Measurements from ENCODE around the gene FNDC3A.

DNA sequence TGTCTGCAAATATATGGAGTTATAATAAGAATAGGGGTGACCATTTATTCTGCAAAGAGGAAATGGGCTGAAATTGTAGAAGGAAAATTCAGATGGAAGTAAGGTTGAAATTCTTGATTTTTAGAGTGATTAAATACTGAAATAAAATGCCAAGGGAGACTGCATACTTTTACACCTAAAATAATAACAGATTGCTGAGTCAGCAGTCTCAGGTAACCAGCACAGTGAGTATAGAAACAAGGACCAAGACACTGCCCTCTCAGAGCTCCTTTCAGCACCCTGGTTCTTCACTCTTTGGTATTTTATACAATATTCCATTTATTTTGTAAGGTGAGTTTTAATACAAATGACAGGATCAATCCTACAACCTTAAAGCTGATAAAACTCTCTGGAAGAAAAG is 195.6 kb downstream of the FNDC3A start:
- TF ChIP-seq, protein P1, sequence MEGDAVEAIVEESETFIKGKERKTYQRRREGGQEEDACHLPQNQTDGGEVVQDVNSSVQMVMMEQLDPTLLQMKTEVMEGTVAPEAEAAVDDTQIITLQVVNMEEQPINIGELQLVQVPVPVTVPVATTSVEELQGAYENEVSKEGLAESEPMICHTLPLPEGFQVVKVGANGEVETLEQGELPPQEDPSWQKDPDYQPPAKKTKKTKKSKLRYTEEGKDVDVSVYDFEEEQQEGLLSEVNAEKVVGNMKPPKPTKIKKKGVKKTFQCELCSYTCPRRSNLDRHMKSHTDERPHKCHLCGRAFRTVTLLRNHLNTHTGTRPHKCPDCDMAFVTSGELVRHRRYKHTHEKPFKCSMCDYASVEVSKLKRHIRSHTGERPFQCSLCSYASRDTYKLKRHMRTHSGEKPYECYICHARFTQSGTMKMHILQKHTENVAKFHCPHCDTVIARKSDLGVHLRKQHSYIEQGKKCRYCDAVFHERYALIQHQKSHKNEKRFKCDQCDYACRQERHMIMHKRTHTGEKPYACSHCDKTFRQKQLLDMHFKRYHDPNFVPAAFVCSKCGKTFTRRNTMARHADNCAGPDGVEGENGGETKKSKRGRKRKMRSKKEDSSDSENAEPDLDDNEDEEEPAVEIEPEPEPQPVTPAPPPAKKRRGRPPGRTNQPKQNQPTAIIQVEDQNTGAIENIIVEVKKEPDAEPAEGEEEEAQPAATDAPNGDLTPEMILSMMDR (IDR thresholded peaks at IDR 0.05; ENCODE audit: low read depth, low read length): no peak
- TF ChIP-seq POLR2A (IDR thresholded peaks at IDR 0.05; ENCODE audit: extremely low read depth, insufficient read length): no peak
- TF ChIP-seq, protein P2, sequence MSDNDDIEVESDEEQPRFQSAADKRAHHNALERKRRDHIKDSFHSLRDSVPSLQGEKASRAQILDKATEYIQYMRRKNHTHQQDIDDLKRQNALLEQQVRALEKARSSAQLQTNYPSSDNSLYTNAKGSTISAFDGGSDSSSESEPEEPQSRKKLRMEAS (IDR thresholded peaks at IDR 0.05; ENCODE audit: low read depth, low read length): no peak

Measured in NB4 (cell line).